ENCODE results near the gene FOSL1.
"Not testable (repeated sequence)": the region's sequence is repeated elsewhere in the genome, so short reads cannot be mapped to it uniquely, and the experiment has no call there.

Gene FOSL1

GRCh38 chr11:65896034-65896999 is 3.9 kb downstream of the FOSL1 start:
- CTCF ChIA-PET = no interaction called here
- no peak for TF ChIP-seq CTCF (conservative IDR thresholded peaks at IDR 0.05; ENCODE audit: low read depth)

GRCh38 chr11:65895482-65895981 is 4.7 kb downstream of the FOSL1 start:
- ChIA-PET POLR2A (ENCODE audit: low non-redundant PET) (no interaction called here), CTCF (interaction anchor here (0.6 kb wide), 1 partner anchor 136 kb away, joined by 3 read pairs; no protein-coding TSS in a partner anchor)
- no peak for TF ChIP-seq CTCF (conservative IDR thresholded peaks at IDR 0.05; ENCODE audit: low read depth)
- no peak for DNase-seq (ENCODE audit: low spot score)
- peak overlapping the region; percentile 95 for H3K27ac ChIP-seq

More at GRCh38 chr11:65896034-65896999, 3.9 kb downstream of the FOSL1 start:
- POLR2A ChIA-PET (ENCODE audit: low non-redundant PET) = interaction anchor here (1.7 kb wide), 1 partner anchor 19 kb away, joined by 5 read pairs; no protein-coding TSS in a partner anchor
- DNase-seq (ENCODE audit: low spot score) = no peak
- H3K27ac ChIP-seq = peak overlapping the region; percentile 95

GRCh38 chr11:65894034-65894591 is 6.1 kb downstream of the FOSL1 start:
- TF ChIP-seq CTCF (conservative IDR thresholded peaks at IDR 0.05; ENCODE audit: low read depth) = no peak
- POLR2A ChIA-PET (ENCODE audit: low non-redundant PET) = interaction anchor here (0.6 kb wide), 1 partner anchor 175 kb away, joined by 3 read pairs; no protein-coding TSS in a partner anchor
- no peak for DNase-seq (ENCODE audit: low spot score)
- peak overlapping the region; percentile 95 for H3K27ac ChIP-seq
- CTCF ChIA-PET = interaction anchor here (0.6 kb wide), 3 partner anchors 117 to 1914 kb away, joined by 3 to 5 read pairs (median 4); partner anchors contain the start of gene SF3B2

- POLR2A ChIA-PET (ENCODE audit: low non-redundant PET) = interaction anchor here (0.5 kb wide), 2 partner anchors 9 to 83 kb away, joined by 3 read pairs; no protein-coding TSS in a partner anchor
- CTCF ChIA-PET = interaction anchor here (0.8 kb wide), 1 partner anchor 97 kb away, joined by 8 read pairs; no protein-coding TSS in a partner anchor
- TF ChIP-seq CTCF (conservative IDR thresholded peaks at IDR 0.05; ENCODE audit: low read depth) = no peak
- peak overlapping the region; percentile 95 for H3K27ac ChIP-seq
- no peak for DNase-seq (ENCODE audit: low spot score)
Measured at GRCh38 chr11:65892661-65893317, 7.4 kb downstream of the FOSL1 start.

GRCh38 chr11:65892137-65892540 is 8.0 kb downstream of the FOSL1 start:
- peak overlapping the region; percentile 95 for H3K27ac ChIP-seq
- POLR2A ChIA-PET (ENCODE audit: low non-redundant PET); DNase-seq (ENCODE audit: low spot score): not testable (repeated sequence)
- CTCF ChIA-PET = interaction anchor here (0.8 kb wide), 1 partner anchor 98 kb away, joined by 8 read pairs; no protein-coding TSS in a partner anchor

GRCh38 chr11:65891219-65892136 is 8.7 kb downstream of the FOSL1 start:
- ChIA-PET CTCF (interaction anchor here (0.6 to 1.9 kb wide), 8 partner anchors 21 to 664 kb away, joined by 3 to 8 read pairs (median 4); no protein-coding TSS in a partner anchor), POLR2A (ENCODE audit: low non-redundant PET) (interaction anchor here (0.5 to 1.4 kb wide), 3 partner anchors 9 to 31 kb away, joined by 3 to 5 read pairs (median 3); partner anchors contain the start of gene FOSL1)
- DNase-seq (ENCODE audit: low spot score) = no peak
- TF ChIP-seq CTCF (conservative IDR thresholded peaks at IDR 0.05; ENCODE audit: low read depth) = no peak; the same call in 1 of the 2 replicates
- H3K27ac ChIP-seq = peak overlapping the region; percentile 95
